Chondrocyte (in vitro differentiated cells): Measurements from ENCODE around the gene HLX. TPM values are rescaled to one million over a fixed set of nuclear protein-coding genes. Genes with fewer than 3 reads are reported as not detected.

Experiments
- DNase-seq: peaks from one replicate; pipeline ENCODE4 v3.0.0; 2021; ENCODE audit warnings: mixed read lengths, low spot score
- H3K27ac Mint-ChIP-seq: one replicate; pipeline ENCODE4 v1.8.0; 2021; ENCODE audit warnings: mild to moderate bottlenecking, moderate library complexity, mixed read lengths; ENCODE audit not compliant: unreplicated experiment
- H3K27me3 Mint-ChIP-seq: 2 replicates; pipeline ENCODE4 v1.8.0; 2021; ENCODE audit warnings: low read depth, mixed read lengths
- H3K36me3 Mint-ChIP-seq: 2 replicates; pipeline ENCODE4 v1.8.0; 2021; ENCODE audit warnings: low read depth, mixed read lengths
- H3K4me1 Mint-ChIP-seq: 2 replicates; pipeline ENCODE4 v1.8.0; 2021; ENCODE audit warnings: low read depth, mild to moderate bottlenecking, mixed read lengths
- H3K4me3 Mint-ChIP-seq: one replicate; pipeline ENCODE4 v1.8.0; 2021; ENCODE audit warnings: mild to moderate bottlenecking, moderate library complexity, mixed read lengths; ENCODE audit not compliant: unreplicated experiment
- H3K9me3 Mint-ChIP-seq: 2 replicates; pipeline ENCODE4 v1.8.0; 2021; ENCODE audit warnings: low read depth, mixed read lengths
- CTCF ChIP-seq: fragments of 200-600 bp; sonication (generic); IDR thresholded peaks from 2 replicates; pipeline ENCODE4 v1.5.0; 2021; ENCODE audit warnings: antibody characterized with exemption, mild to moderate bottlenecking, moderate library complexity
- total RNA-seq: library from RNA; stranded (reverse); gene quantifications from 3 replicates; pipeline ENCODE4 v1.2.1, GENCODE V29; 2021

HLX gene
- total RNA-seq, 1 donor from 2014 or later, result 0.62 TPM

DNA sequence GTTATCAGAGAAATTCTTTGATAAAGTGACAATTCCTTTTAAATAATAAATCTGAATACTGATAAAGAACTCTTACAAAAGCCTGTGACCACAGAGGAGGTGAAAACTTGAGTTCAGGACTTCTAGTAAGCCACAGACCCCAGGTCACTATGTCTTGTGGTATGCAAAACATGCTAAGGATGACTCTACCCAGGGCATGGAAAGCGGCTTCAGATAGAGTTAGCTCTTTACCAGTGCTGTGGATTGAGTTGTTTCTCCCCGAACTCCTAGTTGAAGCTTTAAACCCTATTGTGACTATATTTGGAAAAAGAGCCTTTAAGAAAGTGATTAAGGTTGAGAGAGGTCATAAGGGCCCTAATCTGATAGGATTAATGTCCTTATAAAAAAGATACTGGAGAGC lies 42.3 kb downstream of the HLX start:
- no peak overlapping the region for H3K27ac Mint-ChIP-seq
- no peak for TF ChIP-seq CTCF
- peaks cover 27% of the 10 kb centered on the region for H3K27me3 Mint-ChIP-seq
- DNase-seq, result no peak
- H3K4me3 Mint-ChIP-seq, result no peak overlapping the region
- peaks cover 3% of the 10 kb centered on the region for H3K9me3 Mint-ChIP-seq
- no peaks in the 10 kb centered on the region for H3K36me3 Mint-ChIP-seq
- H3K4me1 Mint-ChIP-seq, result no peaks in the 10 kb centered on the region

- Mint-ChIP-seq H3K4me1 (no peaks in the 10 kb centered on the region), H3K9me3 (peaks cover 3% of the 10 kb centered on the region), H3K27ac (no peak overlapping the region), H3K27me3 (peaks cover 27% of the 10 kb centered on the region), H3K4me3 (no peak overlapping the region), H3K36me3 (no peaks in the 10 kb centered on the region)
- TF ChIP-seq CTCF, result no peak
- DNase-seq, result no peak
Measured at GRCh38 chr1:220921971-220922635, 42.9 kb downstream of the HLX start.

- H3K9me3 Mint-ChIP-seq, result peaks cover 3% of the 10 kb centered on the region
- no peaks in the 10 kb centered on the region for H3K36me3 Mint-ChIP-seq
- H3K27me3 Mint-ChIP-seq, result peaks cover 27% of the 10 kb centered on the region
- no peaks in the 10 kb centered on the region for H3K4me1 Mint-ChIP-seq
- no peak for TF ChIP-seq CTCF
- DNase-seq, result no peak
- no peak overlapping the region for H3K27ac Mint-ChIP-seq
- no peak overlapping the region for H3K4me3 Mint-ChIP-seq
Measured at GRCh38 chr1:220922951-220923350, 43.7 kb downstream of the HLX start.

DNA sequence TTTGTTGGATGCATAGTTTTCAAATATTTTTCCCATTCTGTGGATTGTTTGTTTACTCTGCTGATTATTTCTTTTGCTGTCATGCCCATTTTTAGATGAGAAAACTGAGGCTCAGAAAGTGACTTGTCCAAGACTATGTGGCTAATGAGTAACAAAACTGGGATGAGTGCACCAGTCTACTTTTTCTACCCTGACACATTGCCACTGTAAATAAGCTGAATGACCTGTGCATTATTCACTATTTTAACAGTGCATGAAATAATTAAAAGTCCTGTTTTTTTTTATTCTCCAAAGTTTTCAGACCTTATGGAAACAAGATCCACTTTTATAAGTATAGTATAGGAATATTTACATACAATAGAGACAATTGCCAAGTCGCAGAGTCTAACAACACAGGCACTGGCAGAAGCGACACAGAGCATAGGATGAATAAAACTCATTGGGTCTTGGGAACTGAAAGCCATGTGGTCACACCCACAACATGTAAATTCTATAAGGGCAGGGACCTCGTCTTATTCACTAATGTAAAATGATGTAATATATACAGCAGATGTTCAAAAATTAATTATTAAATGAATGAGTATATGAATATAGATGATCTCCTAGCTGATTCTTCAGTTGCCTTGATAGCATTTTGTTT lies 45.2 kb downstream of the HLX start:
- Mint-ChIP-seq H3K36me3 (no peaks in the 10 kb centered on the region), H3K27me3 (peaks cover 29% of the 10 kb centered on the region), H3K4me1 (no peaks in the 10 kb centered on the region), H3K4me3 (no peak overlapping the region), H3K9me3 (peaks cover 3% of the 10 kb centered on the region), H3K27ac (no peak overlapping the region)
- no peak for DNase-seq
- no peak for TF ChIP-seq CTCF

GRCh38 chr1:220925707-220926106 lies 46.5 kb downstream of the HLX start:
- no peaks in the 10 kb centered on the region for H3K36me3 Mint-ChIP-seq
- no peaks in the 10 kb centered on the region for H3K4me1 Mint-ChIP-seq
- H3K9me3 Mint-ChIP-seq, result peaks cover 3% of the 10 kb centered on the region
- TF ChIP-seq CTCF, result no peak
- no peak overlapping the region for H3K27ac Mint-ChIP-seq
- peaks cover 21% of the 10 kb centered on the region for H3K27me3 Mint-ChIP-seq
- no peak for DNase-seq
- no peak overlapping the region for H3K4me3 Mint-ChIP-seq
